K562 (cell line): ENCODE measurements around the gene HSF2. TPM values are rescaled to one million over a fixed set of nuclear protein-coding genes. Genes with fewer than 3 reads are reported as not detected.

Experiments
- CC2D1A ChIP-seq: fragments of 450-650 bp; IDR thresholded peaks from 2 replicates; pipeline ENCODE4 v1.6.1; 2017; ENCODE audit warnings: mild to moderate bottlenecking
- ERF ChIP-seq: fragments of 450-650 bp; formaldehyde crosslinking; IDR thresholded peaks from 2 replicates; pipeline ENCODE4 v1.4.0; 2020; ENCODE audit warnings: mild to moderate bottlenecking, mixed read lengths
- FOXA1 ChIP-seq: fragments of 450-650 bp; IDR thresholded peaks from 2 replicates; pipeline ENCODE4 v1.6.1; 2016; ENCODE audit warnings: mild to moderate bottlenecking, borderline replicate concordance
- HDAC1 ChIP-seq, 2 experiments: fragments of 450-650 bp; IDR thresholded peaks; 2 replicates each; pipeline ENCODE4 v1.6.1; 2016 to 2017; ENCODE audit warnings: inconsistent platforms in 1 of 2, mild to moderate bottlenecking in 1 of 2, moderate library complexity in 1 of 2
- HEY1 ChIP-seq: fragments of 250-450 bp; sonication (Bioruptor Pico); IDR thresholded peaks from 2 replicates; pipeline ENCODE4 v1.5.0; 2020; ENCODE audit warnings: mild to moderate bottlenecking, moderate library complexity, borderline replicate concordance
- HNRNPUL1 ChIP-seq: fragments of 200-400 bp; formaldehyde crosslinking; IDR thresholded peaks from 2 replicates; pipeline ENCODE4 v1.6.1; 2017; ENCODE audit warnings: low read length
- PRPF4 ChIP-seq: fragments of 200-400 bp; formaldehyde crosslinking; IDR thresholded peaks from one replicate; pipeline ENCODE4 v1.6.1; 2017; ENCODE audit warnings: low read length, low read depth, mild to moderate bottlenecking; ENCODE audit not compliant: insufficient read depth, poor library complexity, severe bottlenecking
- PURB ChIP-seq: sonication (generic); formaldehyde crosslinking; IDR thresholded peaks from 2 replicates; pipeline ENCODE4 v1.9.0; 2021; ENCODE audit warnings: low read depth, mild to moderate bottlenecking, missing genetic modification reagents
- TCF3 ChIP-seq: sonication (generic); formaldehyde crosslinking; IDR thresholded peaks from 2 replicates; pipeline ENCODE4 v1.4.0; 2020; ENCODE audit warnings: mild to moderate bottlenecking, missing genetic modification reagents
- ZNF134 ChIP-seq: fragments of 250-450 bp; sonication (Bioruptor Pico); conservative IDR thresholded peaks from 2 replicates; pipeline ENCODE4 v1.4.0; 2020
- polyA plus RNA-seq, 8 experiments: library from polyadenylated mRNA; depleted of rRNA in 4 of 8; stranded (reverse) in 5 of 8; unstranded in 3 of 8; fragments of >200 nt; fragmentation: Nextera tagmentation in 2 of 8; fragmentation: Illumina TruSeq in 1 of 8; extraction: Ambion mirVana in 2 of 8; extraction: Trizol in 1 of 8; gene quantifications; 2 replicates each; pipeline versions ENCODE4 v1.2.1 to v1.2.3, GENCODE V29; 2011 to 2014; ENCODE audit warnings: inconsistent platforms in 1 of 8, missing spikeins in 1 of 8
- total RNA-seq, 7 experiments: library from RNA; depleted of rRNA in 6 of 7; stranded (reverse); fragments of >200 nt in 6 of 7; fragmentation: Illumina TruSeq in 2 of 7; extraction: Trizol in 2 of 7; gene quantifications; 2 replicates each; pipeline versions ENCODE4 v1.2.1 to v1.2.3, GENCODE V29; 2011 to 2021; ENCODE audit warnings: low replicate concordance in 1 of 7
- TF ChIP-seq, protein P1 (sequence below): fragments of 450-650 bp; IDR thresholded peaks from 2 replicates; pipeline ENCODE4 v1.6.1; 2016; ENCODE audit warnings: low read depth, mild to moderate bottlenecking, moderate library complexity
- TF ChIP-seq, protein P2 (sequence below): fragments of 450-650 bp; conservative IDR thresholded peaks from 2 replicates; pipeline ENCODE4 v1.6.1; 2016; ENCODE audit warnings: missing genetic modification characterization, low read depth, mild to moderate bottlenecking, control low read depth, missing compliant biosample characterization
- TF ChIP-seq, protein P3 (sequence below): sonication (generic); formaldehyde crosslinking; IDR thresholded peaks from 2 replicates; pipeline ENCODE4 v1.8.0; 2023; ENCODE audit warnings: missing genetic modification reagents, mild to moderate bottlenecking, borderline replicate concordance

The HSF2 gene
- total and polyA plus RNA-seq, 9 of the 15 experiments (the other 6 are each of a cell fraction or from before 2014, with no cell fraction given), result 19.1 to 73.1 (median 29.2) TPM

DNA sequence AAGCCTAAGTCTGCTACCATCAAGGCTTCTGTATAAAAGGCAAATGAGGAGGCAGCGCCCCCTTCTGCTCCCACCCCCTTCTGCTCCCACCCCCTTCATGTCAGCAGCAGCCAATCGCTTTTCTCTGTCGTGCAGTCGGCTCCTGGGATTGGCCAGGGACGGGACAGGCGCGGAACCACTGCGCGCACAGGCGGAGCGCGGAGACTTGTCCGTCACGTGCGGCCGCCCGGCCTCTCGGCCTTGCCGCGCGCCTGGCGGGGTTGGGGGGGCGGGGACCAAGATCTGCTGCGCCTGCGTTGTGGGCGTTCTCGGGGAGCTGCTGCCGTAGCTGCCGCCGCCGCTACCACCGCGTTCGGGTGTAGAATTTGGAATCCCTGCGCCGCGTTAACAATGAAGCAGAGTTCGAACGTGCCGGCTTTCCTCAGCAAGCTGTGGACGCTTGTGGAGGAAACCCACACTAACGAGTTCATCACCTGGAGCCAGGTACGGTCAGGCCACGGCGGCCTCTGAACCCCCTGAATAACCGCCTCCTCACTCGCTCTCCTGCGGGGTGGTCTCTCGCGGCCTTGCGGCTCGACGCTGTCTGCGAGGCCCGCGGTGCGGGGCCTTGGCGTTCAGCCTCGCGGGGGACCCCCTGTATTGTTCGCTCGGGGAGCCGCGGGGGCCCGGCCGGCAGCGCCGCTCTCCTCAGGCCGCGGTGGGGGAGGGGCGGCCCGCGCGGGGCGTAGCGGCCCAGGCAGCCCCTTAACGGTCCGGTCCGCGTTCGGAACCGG lies at the start of gene HSF2 (continued):
- TF ChIP-seq, protein P1, sequence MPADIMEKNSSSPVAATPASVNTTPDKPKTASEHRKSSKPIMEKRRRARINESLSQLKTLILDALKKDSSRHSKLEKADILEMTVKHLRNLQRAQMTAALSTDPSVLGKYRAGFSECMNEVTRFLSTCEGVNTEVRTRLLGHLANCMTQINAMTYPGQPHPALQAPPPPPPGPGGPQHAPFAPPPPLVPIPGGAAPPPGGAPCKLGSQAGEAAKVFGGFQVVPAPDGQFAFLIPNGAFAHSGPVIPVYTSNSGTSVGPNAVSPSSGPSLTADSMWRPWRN, result peak; percentile 40
- TF ChIP-seq ZNF134 (CRISPR knock-in tag) (no peak), PRPF4 (no peak), HDAC1 (IDR thresholded peaks at IDR 0.05) (no peak), FOXA1 (no peak), PURB (no peak), ERF (CRISPR knock-in tag) (0 out of 2 replicates have a peak, but pooled peaks have one; percentile 8), TCF3 (CRISPR knock-in tag) (no peak), HEY1 (no peak), CC2D1A (peak; percentile 39; the same call in 1 of the 2 replicates), HNRNPUL1 (no peak)
- TF ChIP-seq, protein P2, sequence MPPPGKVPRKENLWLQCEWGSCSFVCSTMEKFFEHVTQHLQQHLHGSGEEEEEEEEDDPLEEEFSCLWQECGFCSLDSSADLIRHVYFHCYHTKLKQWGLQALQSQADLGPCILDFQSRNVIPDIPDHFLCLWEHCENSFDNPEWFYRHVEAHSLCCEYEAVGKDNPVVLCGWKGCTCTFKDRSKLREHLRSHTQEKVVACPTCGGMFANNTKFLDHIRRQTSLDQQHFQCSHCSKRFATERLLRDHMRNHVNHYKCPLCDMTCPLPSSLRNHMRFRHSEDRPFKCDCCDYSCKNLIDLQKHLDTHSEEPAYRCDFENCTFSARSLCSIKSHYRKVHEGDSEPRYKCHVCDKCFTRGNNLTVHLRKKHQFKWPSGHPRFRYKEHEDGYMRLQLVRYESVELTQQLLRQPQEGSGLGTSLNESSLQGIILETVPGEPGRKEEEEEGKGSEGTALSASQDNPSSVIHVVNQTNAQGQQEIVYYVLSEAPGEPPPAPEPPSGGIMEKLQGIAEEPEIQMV (tag), result no peak
- TF ChIP-seq, protein P3, sequence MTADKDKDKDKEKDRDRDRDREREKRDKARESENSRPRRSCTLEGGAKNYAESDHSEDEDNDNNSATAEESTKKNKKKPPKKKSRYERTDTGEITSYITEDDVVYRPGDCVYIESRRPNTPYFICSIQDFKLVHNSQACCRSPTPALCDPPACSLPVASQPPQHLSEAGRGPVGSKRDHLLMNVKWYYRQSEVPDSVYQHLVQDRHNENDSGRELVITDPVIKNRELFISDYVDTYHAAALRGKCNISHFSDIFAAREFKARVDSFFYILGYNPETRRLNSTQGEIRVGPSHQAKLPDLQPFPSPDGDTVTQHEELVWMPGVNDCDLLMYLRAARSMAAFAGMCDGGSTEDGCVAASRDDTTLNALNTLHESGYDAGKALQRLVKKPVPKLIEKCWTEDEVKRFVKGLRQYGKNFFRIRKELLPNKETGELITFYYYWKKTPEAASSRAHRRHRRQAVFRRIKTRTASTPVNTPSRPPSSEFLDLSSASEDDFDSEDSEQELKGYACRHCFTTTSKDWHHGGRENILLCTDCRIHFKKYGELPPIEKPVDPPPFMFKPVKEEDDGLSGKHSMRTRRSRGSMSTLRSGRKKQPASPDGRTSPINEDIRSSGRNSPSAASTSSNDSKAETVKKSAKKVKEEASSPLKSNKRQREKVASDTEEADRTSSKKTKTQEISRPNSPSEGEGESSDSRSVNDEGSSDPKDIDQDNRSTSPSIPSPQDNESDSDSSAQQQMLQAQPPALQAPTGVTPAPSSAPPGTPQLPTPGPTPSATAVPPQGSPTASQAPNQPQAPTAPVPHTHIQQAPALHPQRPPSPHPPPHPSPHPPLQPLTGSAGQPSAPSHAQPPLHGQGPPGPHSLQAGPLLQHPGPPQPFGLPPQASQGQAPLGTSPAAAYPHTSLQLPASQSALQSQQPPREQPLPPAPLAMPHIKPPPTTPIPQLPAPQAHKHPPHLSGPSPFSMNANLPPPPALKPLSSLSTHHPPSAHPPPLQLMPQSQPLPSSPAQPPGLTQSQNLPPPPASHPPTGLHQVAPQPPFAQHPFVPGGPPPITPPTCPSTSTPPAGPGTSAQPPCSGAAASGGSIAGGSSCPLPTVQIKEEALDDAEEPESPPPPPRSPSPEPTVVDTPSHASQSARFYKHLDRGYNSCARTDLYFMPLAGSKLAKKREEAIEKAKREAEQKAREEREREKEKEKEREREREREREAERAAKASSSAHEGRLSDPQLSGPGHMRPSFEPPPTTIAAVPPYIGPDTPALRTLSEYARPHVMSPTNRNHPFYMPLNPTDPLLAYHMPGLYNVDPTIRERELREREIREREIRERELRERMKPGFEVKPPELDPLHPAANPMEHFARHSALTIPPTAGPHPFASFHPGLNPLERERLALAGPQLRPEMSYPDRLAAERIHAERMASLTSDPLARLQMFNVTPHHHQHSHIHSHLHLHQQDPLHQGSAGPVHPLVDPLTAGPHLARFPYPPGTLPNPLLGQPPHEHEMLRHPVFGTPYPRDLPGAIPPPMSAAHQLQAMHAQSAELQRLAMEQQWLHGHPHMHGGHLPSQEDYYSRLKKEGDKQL (CRISPR knock-in tag), result no peak
